HG03521 (cell line): ENCODE data around the gene ZNF778.

Experiments used
- ATAC-seq: cut with Tn5 transposase; IDR thresholded peaks from one replicate; pipeline ENCODE4 v1.9.1; 2021; ENCODE audit warnings: mild to moderate bottlenecking, moderate library complexity; ENCODE audit not compliant: unreplicated experiment

Gene ZNF778

DNA sequence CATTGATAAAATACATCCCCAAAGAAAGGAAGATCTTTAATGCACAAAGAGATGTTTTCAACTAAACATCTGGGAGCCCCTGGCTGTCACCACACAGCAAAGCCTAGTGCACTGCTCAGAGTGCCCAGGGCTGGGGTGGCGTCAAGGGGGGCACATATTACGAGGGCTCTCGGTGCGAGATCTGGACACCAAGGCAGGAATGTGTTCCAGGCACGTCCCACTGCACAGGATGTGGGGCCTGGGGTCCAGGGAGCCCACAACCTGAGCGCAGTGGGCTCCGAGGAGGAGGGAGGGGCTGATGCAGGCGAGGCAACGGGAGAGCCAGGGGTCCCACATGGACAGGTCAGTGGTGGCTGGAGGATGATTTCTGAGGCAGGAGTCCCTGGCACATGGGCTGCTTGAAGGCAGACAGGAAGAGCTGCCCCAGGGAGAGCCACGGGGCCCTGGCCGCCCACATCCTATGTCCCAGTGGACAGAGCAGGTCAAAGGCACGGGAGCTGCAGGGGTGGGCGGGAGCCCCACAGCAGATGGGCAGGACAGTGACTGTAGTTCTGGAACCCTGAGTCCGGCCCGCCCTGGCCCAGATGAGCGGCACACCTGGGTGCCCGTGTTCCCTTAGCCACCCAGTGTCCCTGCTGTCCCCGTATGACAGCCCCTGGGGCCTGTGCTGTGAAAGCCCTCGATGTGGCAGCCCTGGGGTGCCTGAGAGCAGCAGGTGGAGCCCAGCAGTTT lies 56.4 kb downstream of the ZNF778 start:
- ATAC-seq = no peak

DNA sequence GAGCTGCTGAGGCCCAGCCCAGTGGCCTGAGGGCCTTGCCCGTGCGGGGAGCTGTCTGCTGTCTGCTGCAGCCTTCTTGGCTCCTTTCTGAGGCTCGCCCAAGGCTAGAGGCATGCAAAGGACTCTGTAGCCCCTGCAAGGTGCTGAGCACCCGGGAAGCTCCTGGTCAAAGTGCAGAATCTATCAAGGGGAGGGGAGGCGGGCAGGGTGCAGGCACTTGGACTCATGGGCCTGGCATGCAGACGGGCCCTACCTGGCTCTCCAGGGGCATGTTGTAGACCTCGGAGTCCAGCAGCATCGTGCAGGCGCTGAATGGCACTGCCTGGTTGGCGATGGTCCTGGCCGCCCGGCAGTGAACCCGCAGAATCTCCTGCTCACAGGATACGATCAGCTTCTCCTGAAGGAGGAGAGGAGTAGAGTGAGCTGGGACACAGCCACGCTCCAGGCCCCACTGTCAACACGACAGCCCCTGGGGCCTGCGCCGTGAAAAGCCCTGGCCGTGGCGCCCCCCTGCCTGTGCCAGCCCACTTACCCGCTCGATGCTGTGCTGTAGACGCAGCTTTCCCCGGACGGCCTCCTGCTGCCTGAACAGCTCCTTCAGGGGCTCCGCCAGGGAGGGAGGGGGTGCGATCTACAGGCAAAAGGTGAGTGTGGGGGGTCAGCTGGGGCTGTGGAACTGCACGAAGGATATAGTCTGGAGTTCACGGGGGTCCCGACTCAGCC lies 57.2 kb downstream of the ZNF778 start:
- no peak for ATAC-seq

DNA sequence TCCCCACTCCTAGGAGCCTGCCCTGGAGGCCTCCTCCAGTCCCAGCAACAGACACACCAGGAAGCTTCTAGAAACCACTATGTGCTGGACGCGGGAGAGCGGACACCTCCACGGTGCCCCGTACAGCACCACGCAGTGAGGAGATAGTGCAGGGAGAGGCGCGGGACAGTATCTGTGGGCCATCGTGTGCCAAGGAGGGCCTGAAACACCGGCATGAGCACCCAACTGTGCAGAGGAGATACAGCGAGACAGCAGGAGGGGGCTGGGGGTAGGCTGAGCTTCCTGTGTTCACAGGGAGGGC lies 57.7 kb downstream of the ZNF778 start:
- no peak for ATAC-seq

DNA sequence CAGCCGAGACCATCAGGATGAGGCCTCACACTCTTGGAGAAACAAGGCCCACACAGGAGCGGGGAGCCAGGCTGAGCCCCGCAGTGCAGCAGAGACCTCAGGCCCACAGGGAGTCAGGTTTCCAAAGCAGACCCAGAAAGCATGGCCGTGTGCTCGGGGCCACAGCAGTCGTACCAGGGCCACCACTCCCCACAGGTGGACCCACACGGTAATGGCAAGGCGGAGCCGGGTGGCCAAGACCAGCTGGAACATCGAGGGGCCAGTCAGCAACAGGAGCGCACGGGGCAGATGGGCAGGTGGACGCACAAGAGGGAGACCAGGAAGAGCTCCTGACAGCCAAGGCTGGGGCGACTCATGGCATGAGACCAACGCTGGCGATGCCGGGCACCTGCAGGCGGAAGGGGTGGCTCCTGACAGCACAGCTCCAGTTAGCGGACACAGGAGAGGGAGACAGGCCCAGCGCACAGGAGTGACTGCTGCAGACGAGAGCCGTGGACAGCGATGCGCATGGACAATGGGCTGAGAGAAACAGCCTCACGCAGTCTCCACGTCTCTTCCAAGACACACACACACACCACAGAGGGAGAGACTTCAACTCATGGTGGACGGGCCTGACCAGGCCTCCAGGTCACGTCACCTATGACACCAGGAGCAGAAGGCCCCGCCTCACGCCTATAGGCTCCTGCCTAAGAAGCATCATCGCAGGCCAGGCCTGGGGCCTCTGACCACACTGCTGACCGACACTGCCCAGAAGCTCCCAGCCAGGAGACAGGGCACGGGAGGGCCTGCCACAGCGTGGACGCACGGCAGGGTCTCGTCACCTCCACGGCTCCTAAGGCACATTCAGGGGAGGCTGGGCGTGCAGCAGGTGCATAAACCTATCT lies 58.6 kb downstream of the ZNF778 start:
- ATAC-seq = no peak

DNA sequence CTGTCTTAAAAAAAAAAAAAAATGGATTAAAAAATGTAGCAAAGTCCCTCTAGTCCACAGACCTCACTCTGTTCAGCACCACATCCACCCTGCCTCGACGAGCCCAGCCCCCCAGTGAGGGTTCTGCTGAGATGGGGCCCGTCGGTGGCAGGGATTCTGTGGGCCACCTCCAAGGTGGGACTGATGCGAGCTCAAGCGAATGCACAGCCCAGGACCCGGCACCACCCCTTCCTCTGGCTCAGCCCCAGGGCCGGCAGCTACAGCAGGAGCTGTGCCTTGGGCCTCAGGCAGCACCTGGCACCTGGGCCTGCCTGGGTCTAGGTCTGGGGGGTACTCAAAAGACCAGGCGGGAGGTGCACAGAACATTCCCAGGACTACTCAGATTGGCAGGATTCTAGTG lies 59.5 kb downstream of the ZNF778 start:
- ATAC-seq = no peak

DNA sequence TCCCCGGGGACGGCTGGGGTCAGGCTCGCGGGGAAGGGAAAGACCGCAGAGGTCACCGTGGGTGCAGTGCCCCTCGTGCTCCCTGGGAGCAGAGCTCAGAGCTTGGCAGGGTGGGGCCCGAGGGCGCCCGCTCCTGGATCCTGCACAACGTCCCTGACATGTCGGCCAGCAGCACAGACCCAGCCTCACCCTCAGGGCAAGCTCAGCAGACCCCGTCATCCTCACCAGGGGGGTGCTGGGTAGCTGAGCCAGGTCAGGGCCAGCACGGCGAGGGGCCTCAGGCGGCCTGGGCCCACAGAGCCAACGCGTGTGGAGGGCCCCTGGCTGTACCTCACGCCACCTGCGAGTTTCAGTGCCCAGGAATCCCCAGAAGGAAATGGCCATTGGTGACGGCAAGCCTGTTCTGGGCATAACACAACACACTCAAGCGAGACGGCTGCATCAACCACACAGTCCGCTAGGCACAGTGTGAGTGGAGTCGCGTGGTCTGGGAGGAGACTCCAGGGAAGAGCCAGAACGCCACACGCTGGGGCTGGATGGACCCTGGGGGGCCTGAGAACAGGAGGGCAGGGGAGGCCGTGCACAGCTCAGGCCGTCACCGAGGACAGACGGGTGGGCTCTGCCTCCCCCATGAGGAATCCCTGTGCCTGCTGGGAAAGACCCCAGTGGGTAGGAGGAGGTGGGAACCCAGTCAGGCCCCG lies 60.3 kb downstream of the ZNF778 start:
- ATAC-seq = no peak

DNA sequence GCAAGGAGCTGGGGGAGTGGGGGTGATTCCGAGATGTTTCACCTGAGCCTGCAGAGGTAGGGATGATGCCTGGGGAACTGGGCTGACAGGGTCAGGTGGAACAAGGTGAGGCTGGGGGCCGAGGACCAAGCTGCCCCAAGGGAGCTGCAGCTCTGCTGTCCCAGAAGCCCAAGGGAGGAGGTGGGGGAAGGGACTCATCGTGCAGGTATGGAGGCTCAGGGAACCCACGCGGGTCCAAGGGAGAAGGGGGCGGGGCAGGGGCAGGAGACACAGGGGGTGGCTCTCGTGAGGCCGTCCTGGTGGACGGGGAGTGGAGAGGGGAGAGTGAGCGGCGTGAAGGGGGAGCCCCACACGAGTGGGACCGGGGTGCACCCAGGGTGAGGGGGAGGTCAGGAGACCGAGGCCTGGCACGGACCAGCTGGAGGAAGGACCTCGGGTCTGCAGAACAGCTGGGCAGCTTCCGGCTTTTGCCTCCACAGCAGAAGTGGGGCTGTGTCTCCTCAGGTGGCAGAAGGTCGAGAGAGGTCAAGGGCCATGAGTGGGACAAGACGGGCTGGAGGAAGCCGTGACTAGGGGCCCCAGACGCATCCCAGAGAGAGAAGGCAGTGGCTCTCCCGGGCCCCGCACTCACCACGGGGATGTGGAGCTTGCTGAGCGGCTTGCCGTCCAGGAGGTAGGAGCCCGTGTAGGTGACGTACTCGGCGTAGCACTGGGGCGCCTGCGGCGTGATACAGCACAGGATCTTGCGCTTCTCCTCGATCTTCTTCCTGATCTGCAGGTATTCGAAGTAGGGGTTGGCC lies 61.1 kb downstream of the ZNF778 start:
- no peak for ATAC-seq

DNA sequence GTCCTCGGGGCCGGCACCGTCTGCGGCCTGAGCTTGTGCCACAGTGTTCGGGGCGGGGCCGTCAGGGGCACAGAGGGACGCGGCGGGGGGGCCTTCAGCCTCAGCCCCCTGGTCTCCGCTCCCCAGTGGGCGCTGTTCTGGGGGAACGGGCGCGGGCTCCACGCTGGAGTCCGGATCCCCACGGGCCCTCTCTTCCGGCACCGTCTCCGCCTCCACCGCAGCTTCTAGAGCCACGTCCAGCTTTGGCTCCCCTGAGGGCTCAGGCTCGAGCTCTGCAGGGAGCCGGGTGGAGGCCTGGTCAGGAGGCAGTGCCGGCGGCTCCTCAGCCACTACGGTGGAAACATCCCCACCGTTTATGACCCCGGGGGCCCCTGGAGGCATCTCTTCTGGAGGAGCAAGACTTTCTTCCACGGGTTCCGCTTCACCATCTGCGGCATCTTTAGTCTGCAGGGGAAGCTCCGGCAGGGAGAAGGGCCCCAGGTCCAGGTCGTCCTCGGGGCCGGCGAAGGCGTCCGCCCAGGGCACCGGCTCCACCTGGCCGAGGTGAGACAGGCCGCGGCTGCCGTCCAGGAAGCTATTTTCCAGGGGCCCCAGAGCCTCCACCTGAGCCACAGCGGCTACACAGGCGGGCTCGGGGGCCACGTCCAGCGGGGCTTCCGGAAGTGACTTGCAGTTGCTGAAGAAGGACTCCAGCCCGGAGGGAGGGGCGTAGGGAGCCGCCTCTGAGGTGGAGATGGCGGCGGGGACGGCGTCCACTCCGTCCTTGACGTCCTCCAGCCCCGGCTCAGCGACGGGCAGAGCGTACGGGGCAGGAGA lies 62.4 kb downstream of the ZNF778 start:
- no peak for ATAC-seq

DNA sequence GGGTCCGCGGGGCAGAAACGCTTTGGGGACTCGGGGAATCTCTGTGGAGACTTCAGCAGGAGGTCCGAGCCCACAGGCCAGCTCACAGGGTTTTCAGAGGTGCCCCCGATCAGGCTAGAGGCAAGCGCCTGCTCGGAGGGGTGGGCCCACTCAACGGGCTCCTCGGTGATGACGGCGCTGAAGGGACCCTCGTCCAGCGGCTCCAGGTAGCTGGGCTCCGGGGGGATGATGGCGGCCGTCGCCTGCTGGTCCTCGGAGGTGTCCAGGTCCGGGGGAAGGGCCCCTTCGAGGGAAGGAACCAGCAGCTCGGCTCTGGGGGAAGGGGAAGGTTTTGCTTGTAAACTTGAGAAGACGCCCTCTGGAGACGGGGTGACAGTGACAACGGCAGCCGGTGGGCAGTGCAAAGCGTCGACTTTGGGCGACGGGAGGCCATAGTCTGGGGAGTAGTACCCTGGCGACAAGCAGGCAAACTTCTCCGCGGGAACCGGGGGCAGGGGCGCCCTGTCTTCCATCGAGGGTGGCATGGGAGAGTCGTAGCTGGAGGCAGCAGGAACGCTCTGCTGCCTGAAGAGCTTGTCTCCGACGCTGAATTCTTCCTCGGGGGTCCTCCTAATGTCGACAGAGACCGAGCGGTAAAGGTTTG lies 63.2 kb downstream of the ZNF778 start:
- ATAC-seq = no peak

DNA sequence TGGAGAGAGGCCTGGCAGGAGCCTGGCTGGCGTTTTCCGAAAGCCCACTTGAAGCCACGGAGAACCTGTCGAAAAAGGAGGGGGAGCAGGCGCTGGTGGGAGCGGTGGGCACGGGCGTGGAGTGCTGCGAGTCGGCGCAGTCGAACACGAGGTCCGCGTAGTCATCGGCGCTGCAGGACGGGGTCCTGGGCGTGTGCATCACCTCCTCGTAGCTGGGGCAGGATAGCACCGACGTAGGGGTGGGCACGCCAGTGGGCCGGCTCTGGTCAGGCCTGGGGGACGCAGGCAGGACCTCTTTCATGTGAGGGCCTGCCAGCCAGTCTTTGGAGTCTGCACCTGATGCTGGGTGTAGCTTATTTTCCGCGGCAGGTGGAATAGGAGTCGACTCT lies 63.7 kb downstream of the ZNF778 start:
- ATAC-seq = no peak

DNA sequence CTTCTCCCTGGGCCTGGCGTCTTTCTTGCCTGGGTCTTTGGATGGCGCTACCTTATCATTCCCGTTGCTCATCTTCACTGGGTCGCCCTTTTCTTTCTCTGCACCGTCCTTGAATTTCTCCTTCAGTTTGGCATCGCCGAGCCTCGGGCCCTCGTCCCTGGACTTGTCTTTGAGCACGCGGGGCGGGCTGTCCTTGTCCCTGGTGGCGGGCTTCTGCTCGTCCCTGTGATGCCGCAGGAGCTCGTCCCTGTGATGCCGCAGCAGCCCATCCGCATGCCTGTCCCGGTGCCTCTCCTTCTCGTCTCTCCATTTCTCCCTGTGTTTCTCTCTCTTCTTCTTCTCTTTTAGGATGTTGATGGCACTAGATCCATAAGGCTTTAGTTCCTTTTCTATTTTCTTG lies 64.3 kb downstream of the ZNF778 start:
- ATAC-seq = no peak

DNA sequence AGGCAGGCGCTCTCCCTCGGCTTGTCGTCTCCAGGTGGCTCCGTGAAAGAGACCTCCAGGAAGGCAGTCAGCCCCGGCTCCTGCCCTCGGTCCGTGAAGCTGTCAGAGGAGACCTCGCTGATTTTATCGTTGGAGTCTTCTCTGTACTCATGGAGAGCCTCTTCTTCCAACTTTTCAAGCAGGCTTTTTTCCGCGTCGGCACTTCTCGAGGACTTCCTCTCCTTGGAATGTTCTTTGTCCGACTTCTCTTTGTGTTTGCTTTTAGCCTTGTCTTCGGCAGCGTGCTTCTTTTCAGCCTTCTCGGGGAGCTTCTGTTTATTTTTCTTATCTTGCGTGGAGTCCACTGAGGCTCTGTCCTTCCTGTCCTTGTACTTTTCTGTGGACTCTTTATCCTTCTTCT lies 65.0 kb downstream of the ZNF778 start:
- ATAC-seq = no peak

DNA sequence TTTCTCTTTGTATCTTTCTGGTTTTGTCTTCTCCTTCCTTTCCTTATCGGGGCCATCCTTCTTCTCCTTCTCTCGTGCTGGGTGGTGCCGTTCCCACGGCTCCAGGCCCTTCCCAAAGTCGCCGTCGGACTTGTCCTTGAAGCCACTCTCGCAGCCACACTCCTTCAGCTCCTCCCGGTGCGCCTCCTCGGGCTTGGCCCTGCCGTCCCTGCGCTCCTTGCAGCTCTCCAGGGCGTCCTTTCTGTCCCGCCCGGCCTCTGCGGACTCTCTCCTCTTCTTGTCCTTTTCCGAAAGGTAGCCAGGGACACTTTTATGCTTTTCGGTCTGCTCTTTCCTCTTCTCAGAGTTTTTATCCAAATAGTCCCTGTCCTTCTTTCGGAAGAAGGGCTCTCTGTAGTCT lies 65.9 kb downstream of the ZNF778 start:
- ATAC-seq = no peak

DNA sequence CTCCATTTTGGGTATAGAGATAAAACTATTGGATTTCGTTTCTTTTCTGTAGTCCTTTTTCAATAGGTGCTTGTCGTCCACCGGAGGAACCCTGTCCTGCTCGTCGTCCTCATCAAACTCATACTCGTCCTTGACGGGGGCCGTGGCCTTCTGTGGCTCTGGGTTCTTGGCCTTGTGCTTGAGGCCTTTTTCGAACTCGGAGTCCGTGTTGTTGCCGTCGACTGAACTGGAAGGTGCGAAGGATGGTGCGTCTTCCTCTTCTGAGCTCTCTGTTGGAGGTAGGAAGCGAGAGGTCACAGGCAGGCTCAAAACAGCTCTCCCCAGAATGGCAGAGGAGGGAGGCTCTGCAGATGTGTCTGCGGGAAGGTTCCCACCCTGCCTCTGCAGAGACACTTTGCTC lies 67.9 kb downstream of the ZNF778 start:
- no peak for ATAC-seq

DNA sequence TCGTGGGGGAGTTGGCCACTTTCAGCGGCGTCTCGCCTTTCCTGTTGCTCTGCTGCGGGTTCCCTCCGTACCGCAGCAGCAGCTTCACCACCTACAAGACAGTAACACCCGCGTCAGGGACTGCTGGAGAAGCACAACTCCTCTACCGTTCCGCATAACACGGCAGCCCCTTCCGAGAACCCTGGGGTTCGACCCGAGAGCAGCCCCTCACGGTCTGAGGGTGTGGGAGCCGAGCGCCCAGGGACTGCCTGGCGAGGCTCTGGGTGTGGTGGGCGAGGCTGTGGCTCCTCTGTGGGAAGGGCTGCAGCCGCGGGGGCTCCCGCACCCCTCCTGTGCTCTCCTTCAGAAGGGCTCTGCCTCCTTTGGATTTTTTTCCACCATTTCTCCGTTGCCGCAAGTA lies 68.6 kb downstream of the ZNF778 start:
- ATAC-seq = no peak
